Measurements from ENCODE around the gene EXOC3.
"Not testable (repeated sequence)": the region's sequence is repeated elsewhere in the genome, so short reads cannot be mapped to it uniquely, and the experiment has no call there.

Gene EXOC3

GRCh38 chr5:504326-505154, 61.6 kb downstream of the EXOC3 start:
- no peak for DNase-seq (ENCODE audit: low spot score)

GRCh38 chr5:505951-506525, 63.1 kb downstream of the EXOC3 start:
- DNase-seq (ENCODE audit: low spot score): no peak

- not testable (repeated sequence) for DNase-seq (ENCODE audit: low spot score)
Measured at GRCh38 chr5:507986-508575, 65.1 kb downstream of the EXOC3 start.

- DNase-seq (ENCODE audit: low spot score): no peak
Measured at GRCh38 chr5:509611-510185, 66.7 kb downstream of the EXOC3 start.

GRCh38 chr5:510521-510920, 67.5 kb downstream of the EXOC3 start:
- DNase-seq (ENCODE audit: low spot score): no peak

- DNase-seq (ENCODE audit: low spot score): no peak
Measured at GRCh38 chr5:511476-511875, 68.5 kb downstream of the EXOC3 start.

- no peak for DNase-seq (ENCODE audit: low spot score)
Measured at GRCh38 chr5:513216-514100, 70.5 kb downstream of the EXOC3 start.

- no peak for DNase-seq (ENCODE audit: low spot score)
Measured at GRCh38 chr5:514101-514485, 71.1 kb downstream of the EXOC3 start.

- no peak for DNase-seq (ENCODE audit: low spot score)
Measured at GRCh38 chr5:514673-515072, 71.7 kb downstream of the EXOC3 start.

GRCh38 chr5:515273-515836, 72.4 kb downstream of the EXOC3 start:
- DNase-seq (ENCODE audit: low spot score): no peak

- DNase-seq (ENCODE audit: low spot score): no peak
Measured at GRCh38 chr5:516338-516925, 73.5 kb downstream of the EXOC3 start.

Data from CD4-positive, alpha-beta T cell treated with Interleukin-2 at 100 ng/mL for 4 hours (primary cell).